ENCODE data around the gene NNAT.

DNA sequence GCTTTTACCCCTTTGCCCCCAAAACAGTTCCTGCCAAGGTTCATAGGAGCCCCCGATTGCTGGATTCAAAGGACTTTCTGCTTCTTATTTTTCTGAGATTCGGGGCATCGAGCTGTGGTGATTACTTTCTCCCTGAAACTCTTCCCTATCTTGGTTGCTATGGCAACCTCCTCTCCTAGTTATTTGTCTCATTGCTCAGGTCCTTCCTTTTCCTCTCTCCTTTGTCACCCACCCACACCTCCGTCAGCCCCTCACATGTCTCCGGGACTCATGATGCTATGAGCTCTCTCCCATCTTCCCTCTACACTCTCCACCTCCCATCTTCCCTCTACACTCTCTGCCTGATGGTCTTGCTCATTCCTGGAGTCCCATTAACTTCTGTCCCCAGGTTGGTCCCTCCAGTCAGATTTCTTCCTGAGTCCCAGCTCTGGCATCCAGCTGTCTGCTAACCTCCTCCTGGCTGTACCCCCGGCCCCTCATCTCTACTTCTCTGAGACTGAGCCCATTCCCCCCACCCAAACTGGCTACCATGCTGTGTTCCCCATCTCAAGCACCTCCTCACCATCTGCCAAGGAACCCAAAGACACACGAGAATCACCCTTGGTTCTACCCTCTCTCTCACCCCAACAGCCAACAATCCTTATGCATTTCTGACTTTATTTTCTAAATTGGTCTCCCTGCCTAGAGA, 30.2 kb upstream of the NNAT start:
- TF ChIP-seq POLR2AphosphoS5 (IDR thresholded peaks at IDR 0.05; ENCODE audit: low read depth, low read length) (no peak), POLR2A (IDR thresholded peaks at IDR 0.05; ENCODE audit: low read depth, low read length) (no peak), TAF1 (IDR thresholded peaks at IDR 0.05; ENCODE audit: borderline replicate concordance, low read depth, low read length) (no peak)

All from GM12892 (cell line).